Left kidney (tissue), 2 donors: Measurements from ENCODE around the gene SPOUT1. TPM values are rescaled to one million over a fixed set of nuclear protein-coding genes. Genes with fewer than 3 reads are reported as not detected.
A peak's percentile ranks its signal among the peaks of the same experiment; 100 is the strongest.

Experiments
- DNase-seq: peaks from one replicate; pipeline ENCODE4 v3.0.0-alpha.2; 2013
- polyA plus RNA-seq: library from polyadenylated mRNA; unstranded; fragments of 120-200 nt; gene quantifications from one replicate; pipeline ENCODE4 v1.2.1, GENCODE V29; 2013; ENCODE audit not compliant: insufficient read length

The SPOUT1 gene
- polyA plus RNA-seq, 1 donor: 35.3 TPM

GRCh38 chr9:128771745-128772519, 57.7 kb downstream of the SPOUT1 start, which contains the start of gene ZER1:
Gene ZER1, minus strand, starts transcription at chr9:128771927. Its CDS starts 16,362 bp downstream, at chr9:128755565.
- DNase-seq: peak; percentile 90

- DNase-seq: no peak
Observed at GRCh38 chr9:128771094-128771721, 58.4 kb downstream of the SPOUT1 start.

GRCh38 chr9:128770286-128771030, 59.1 kb downstream of the SPOUT1 start:
- DNase-seq: no peak

Other genes with a start within 250 kb of the SPOUT1 start
- 55.2 TPM for gene DYNC2I2, start 172.9 kb downstream of the SPOUT1 start, polyA plus RNA-seq
- gene SET, start 140.6 kb downstream of the SPOUT1 start, polyA plus RNA-seq: 720 TPM
- gene PKN3, start 127.3 kb downstream of the SPOUT1 start, polyA plus RNA-seq: 13.4 TPM
- 12.5 TPM for gene ZDHHC12, start 105.7 kb downstream of the SPOUT1 start, polyA plus RNA-seq
- 31.3 TPM for gene ZER1, start 57.9 kb downstream of the SPOUT1 start, polyA plus RNA-seq
- gene TBC1D13, start 42.5 kb downstream of the SPOUT1 start, polyA plus RNA-seq: 39.5 TPM
- 6.7 TPM for gene ENDOG, start 11.3 kb downstream of the SPOUT1 start, polyA plus RNA-seq
- gene KYAT1, start 52.2 kb upstream of the SPOUT1 start, polyA plus RNA-seq: 23.0 TPM
- gene LRRC8A, start 52.3 kb upstream of the SPOUT1 start, polyA plus RNA-seq: 24.2 TPM
- 63.9 TPM for gene PHYHD1, start 91.2 kb upstream of the SPOUT1 start, polyA plus RNA-seq
- gene DOLK, start 117.8 kb upstream of the SPOUT1 start, polyA plus RNA-seq: 14.4 TPM
- gene NUP188, start 117.9 kb upstream of the SPOUT1 start, polyA plus RNA-seq: 53.9 TPM
- 111 TPM for gene SH3GLB2, start 198.5 kb upstream of the SPOUT1 start, polyA plus RNA-seq
- 18.8 TPM for gene MIGA2, start 206.8 kb upstream of the SPOUT1 start, polyA plus RNA-seq